Liver (tissue), 9 donors: ENCODE results near the gene TTC28. TPM values are rescaled to one million over a fixed set of nuclear protein-coding genes. Genes with fewer than 3 reads are reported as not detected.

Source experiments
- DNase-seq: peaks from one replicate; pipeline ENCODE4 v3.0.0-alpha.2; 2017; ENCODE audit warnings: low spot score
- H3K27ac ChIP-seq, 2 donors: one replicate each; pipeline ENCODE4 v1.7.0; 2013; ENCODE audit warnings: inconsistent platforms in 2 of 2, low read length in 2 of 2, control low read depth in 1 of 2, low read depth in 1 of 2, mild to moderate bottlenecking in 1 of 2
- H3K27me3 ChIP-seq, 4 donors: one replicate each; pipeline versions ENCODE4 v1.6.1 to v1.7.0; 2013; ENCODE audit warnings: low read length in 3 of 4, inconsistent platforms in 1 of 4, mild to moderate bottlenecking in 1 of 4, moderate library complexity in 1 of 4; ENCODE audit not compliant: control insufficient read depth in 4 of 4, insufficient read depth in 4 of 4
- H3K36me3 ChIP-seq, 4 donors: one replicate each; pipeline versions ENCODE4 v1.6.1 to v1.7.0; 2013; ENCODE audit warnings: low read length in 3 of 4, mild to moderate bottlenecking in 3 of 4, low read depth in 1 of 4, moderate library complexity in 1 of 4; ENCODE audit not compliant: control insufficient read depth in 4 of 4, insufficient read depth in 3 of 4
- H3K4me1 ChIP-seq, 4 donors: one replicate each; pipeline versions ENCODE4 v1.6.1 to v1.7.0; 2013; ENCODE audit warnings: low read length in 3 of 4, mild to moderate bottlenecking in 3 of 4, moderate library complexity in 1 of 4; ENCODE audit not compliant: control insufficient read depth in 4 of 4, insufficient read depth in 4 of 4
- H3K4me3 ChIP-seq, 3 donors: one replicate each; pipeline versions ENCODE4 v1.6.1 to v1.7.0; 2013; ENCODE audit warnings: low read length in 3 of 3, control low read depth in 1 of 3, low read depth in 1 of 3, mild to moderate bottlenecking in 1 of 3
- H3K9ac ChIP-seq, 2 donors: one replicate each; pipeline ENCODE4 v1.7.0; 2013; ENCODE audit warnings: low read length in 2 of 2, mild to moderate bottlenecking in 2 of 2, moderate library complexity in 2 of 2, control low read depth in 1 of 2, low read depth in 1 of 2
- H3K9me3 ChIP-seq, 4 donors: one replicate each; pipeline versions ENCODE4 v1.6.1 to v1.7.0; 2013; ENCODE audit warnings: low read length in 3 of 4; ENCODE audit not compliant: control insufficient read depth in 4 of 4
- EGR1 ChIP-seq, 2 donors: IDR thresholded peaks; 2 replicates each; pipeline ENCODE4 v1.6.1; 2016 to 2018; ENCODE audit warnings: antibody characterized with exemption in 2 of 2, low read depth in 2 of 2
- FOXA1 ChIP-seq: IDR thresholded peaks from 2 replicates; pipeline ENCODE4 v1.6.1; 2016; ENCODE audit warnings: antibody characterized with exemption
- FOXA2 ChIP-seq: IDR thresholded peaks from 2 replicates; pipeline ENCODE4 v1.6.1; 2016; ENCODE audit warnings: antibody characterized with exemption
- GABPA ChIP-seq, 2 donors: IDR thresholded peaks in 1 of 2; conservative IDR thresholded peaks in 1 of 2; 2 replicates each; pipeline ENCODE4 v1.6.1; 2016; ENCODE audit warnings: antibody characterized with exemption in 2 of 2, mild to moderate bottlenecking in 1 of 2, moderate library complexity in 1 of 2
- HNF4A ChIP-seq, 2 donors: conservative IDR thresholded peaks; 2 replicates each; pipeline ENCODE4 v1.6.1; 2016; ENCODE audit warnings: antibody characterized with exemption in 2 of 2, mild to moderate bottlenecking in 2 of 2
- HNF4G ChIP-seq: IDR thresholded peaks from 2 replicates; pipeline ENCODE4 v1.6.1; 2016; ENCODE audit warnings: antibody characterized with exemption
- JUND ChIP-seq, 2 donors: IDR thresholded peaks; 2 replicates each; pipeline ENCODE4 v1.6.1; 2016; ENCODE audit warnings: antibody characterized with exemption in 2 of 2
- NR2F2 ChIP-seq: IDR thresholded peaks from 2 replicates; pipeline ENCODE4 v1.6.1; 2016; ENCODE audit warnings: antibody characterized with exemption
- RAD21 ChIP-seq, 2 donors: IDR thresholded peaks; 2 replicates each; pipeline ENCODE4 v1.6.1; 2016; ENCODE audit warnings: antibody characterized with exemption in 2 of 2, mild to moderate bottlenecking in 2 of 2
- RXRA ChIP-seq, 2 donors: IDR thresholded peaks; 2 replicates each; pipeline ENCODE4 v1.6.1; 2017 to 2018; ENCODE audit warnings: antibody characterized with exemption in 2 of 2, mild to moderate bottlenecking in 1 of 2
- SP1 ChIP-seq: IDR thresholded peaks from 2 replicates; pipeline ENCODE4 v1.6.1; 2018; ENCODE audit warnings: antibody characterized with exemption, mild to moderate bottlenecking
- TAF1 ChIP-seq: conservative IDR thresholded peaks from 2 replicates; pipeline ENCODE4 v1.6.1; 2016; ENCODE audit warnings: antibody characterized with exemption, mild to moderate bottlenecking
- YY1 ChIP-seq: IDR thresholded peaks from 2 replicates; pipeline ENCODE4 v1.6.1; 2016; ENCODE audit warnings: antibody characterized with exemption, mild to moderate bottlenecking
- WGBS: extraction: QIAGEN DNeasy Blood & Tissue Kit; methylation state at CpG from one replicate; pipeline ENCODE4 v1.1.7; 2013; 5-methylcytosine and 5-hydroxymethylcytosine counted together
- polyA plus RNA-seq, 2 donors: library from polyadenylated mRNA; stranded (reverse) in 1 of 2; unstranded in 1 of 2; fragments of 200-250 nt in 1 of 2; fragments of >200 nt in 1 of 2; fragmentation: Nextera tagmentation in 1 of 2; extraction: Ambion mirVana in 1 of 2; gene quantifications; one replicate each; pipeline versions ENCODE4 v1.2.1 to v1.2.3, GENCODE V29; 2013 to 2015
- total RNA-seq, 2 donors: library from RNA; depleted of rRNA; stranded (reverse); fragments of >200 nt; gene quantifications; one replicate each; pipeline ENCODE4 v1.2.3, GENCODE V29; 2014
- TF ChIP-seq, protein P1 (sequence below): fragments of 150-350 bp; IDR thresholded peaks from 2 replicates; pipeline ENCODE4 v1.5.1; 2017; ENCODE audit warnings: improper control_type of control experiment, low read depth, low read length; ENCODE audit not compliant: missing input control
- TF ChIP-seq, protein P2 (sequence below): IDR thresholded peaks from 2 replicates; pipeline ENCODE4 v1.6.1; 2016; ENCODE audit warnings: antibody characterized with exemption
- TF ChIP-seq, protein P3 (sequence below): IDR thresholded peaks from 2 replicates; pipeline ENCODE4 v1.6.1; 2016; ENCODE audit warnings: antibody characterized with exemption
- TF ChIP-seq, protein P4 (sequence below): IDR thresholded peaks from 2 replicates; pipeline ENCODE4 v1.6.1; 2016; ENCODE audit warnings: antibody characterized with exemption
- TF ChIP-seq, protein P5 (sequence below): IDR thresholded peaks from 2 replicates; pipeline ENCODE4 v1.6.1; 2016; ENCODE audit warnings: antibody characterized with exemption, mild to moderate bottlenecking
- donor health status: healthy.
- donor health status: healthy.
- donor health status: healthy.
- donor health status: healthy.
- donor health status: healthy.

TTC28 gene
- total and polyA plus RNA-seq, 4 donors, result 4.2 to 19.4 (median 5.9) TPM

DNA sequence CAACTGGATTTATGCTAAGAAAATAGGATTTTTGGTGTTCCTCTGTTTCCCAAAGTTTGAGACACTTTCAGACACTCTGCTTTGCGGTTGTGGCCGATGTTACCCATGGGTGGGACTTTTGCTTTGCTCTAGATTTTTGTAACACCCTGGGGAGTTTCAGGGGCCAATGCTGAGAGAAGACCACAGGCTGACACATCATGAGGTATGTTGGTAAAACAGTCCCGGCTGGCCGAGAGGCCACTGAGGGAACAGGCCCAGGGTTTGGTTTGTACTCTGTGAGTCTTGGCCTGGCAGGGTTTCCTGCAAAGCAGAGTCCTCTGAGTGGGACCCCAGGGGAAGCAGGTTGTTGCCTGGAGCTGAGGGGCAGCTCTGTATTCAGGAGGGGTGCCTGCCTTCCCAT is 682.1 kb downstream of the TTC28 start (continued):
- TF ChIP-seq, protein P1, sequence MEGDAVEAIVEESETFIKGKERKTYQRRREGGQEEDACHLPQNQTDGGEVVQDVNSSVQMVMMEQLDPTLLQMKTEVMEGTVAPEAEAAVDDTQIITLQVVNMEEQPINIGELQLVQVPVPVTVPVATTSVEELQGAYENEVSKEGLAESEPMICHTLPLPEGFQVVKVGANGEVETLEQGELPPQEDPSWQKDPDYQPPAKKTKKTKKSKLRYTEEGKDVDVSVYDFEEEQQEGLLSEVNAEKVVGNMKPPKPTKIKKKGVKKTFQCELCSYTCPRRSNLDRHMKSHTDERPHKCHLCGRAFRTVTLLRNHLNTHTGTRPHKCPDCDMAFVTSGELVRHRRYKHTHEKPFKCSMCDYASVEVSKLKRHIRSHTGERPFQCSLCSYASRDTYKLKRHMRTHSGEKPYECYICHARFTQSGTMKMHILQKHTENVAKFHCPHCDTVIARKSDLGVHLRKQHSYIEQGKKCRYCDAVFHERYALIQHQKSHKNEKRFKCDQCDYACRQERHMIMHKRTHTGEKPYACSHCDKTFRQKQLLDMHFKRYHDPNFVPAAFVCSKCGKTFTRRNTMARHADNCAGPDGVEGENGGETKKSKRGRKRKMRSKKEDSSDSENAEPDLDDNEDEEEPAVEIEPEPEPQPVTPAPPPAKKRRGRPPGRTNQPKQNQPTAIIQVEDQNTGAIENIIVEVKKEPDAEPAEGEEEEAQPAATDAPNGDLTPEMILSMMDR, result no peak
- TF ChIP-seq, protein P2, sequence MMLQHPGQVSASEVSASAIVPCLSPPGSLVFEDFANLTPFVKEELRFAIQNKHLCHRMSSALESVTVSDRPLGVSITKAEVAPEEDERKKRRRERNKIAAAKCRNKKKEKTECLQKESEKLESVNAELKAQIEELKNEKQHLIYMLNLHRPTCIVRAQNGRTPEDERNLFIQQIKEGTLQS, result no peak
- TF ChIP-seq, protein P3, sequence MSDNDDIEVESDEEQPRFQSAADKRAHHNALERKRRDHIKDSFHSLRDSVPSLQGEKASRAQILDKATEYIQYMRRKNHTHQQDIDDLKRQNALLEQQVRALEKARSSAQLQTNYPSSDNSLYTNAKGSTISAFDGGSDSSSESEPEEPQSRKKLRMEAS, result no peak
- TF ChIP-seq RXRA (IDR thresholded peaks at IDR 0.05) (no peak), FOXA1 (no peak), EGR1 (IDR thresholded peaks at IDR 0.05; ENCODE audit: low read depth in 2 of 2) (no peak), FOXA2 (no peak)

DNA sequence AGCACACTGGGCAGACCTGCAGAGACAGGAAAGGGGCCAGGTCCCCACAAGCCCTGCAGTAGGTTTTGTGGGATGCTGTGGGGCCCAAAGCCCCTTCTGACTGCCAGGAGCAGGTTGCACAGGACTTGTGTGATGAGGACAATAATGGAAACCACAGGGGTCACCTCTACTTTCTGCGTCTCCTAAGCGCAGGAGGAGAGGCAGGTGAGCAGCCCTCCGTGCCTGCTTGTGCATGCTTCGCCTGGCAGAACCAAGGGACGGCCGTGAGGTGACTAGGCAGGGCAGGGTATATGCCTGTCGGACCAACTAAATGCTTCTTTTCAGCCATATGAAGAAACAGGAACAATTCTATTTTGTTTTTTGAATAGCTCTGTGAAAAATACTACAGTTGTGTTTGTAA is 682.7 kb downstream of the TTC28 start:
- Histone ChIP-seq H3K9me3 (no peaks in the 10 kb centered on the region), H3K27me3 (no peaks in the 10 kb centered on the region), H3K36me3 (peaks cover 0 to 6% (median 0%) of the 10 kb centered on the region in 4 donors), H3K4me3 (no peak overlapping the region), H3K4me1 (peaks cover 0 to 10% (median under 1%) of the 10 kb centered on the region in 4 donors), H3K9ac (no peak overlapping the region), H3K27ac (no peak overlapping the region)
- TF ChIP-seq FOXA1 (no peak), EGR1 (IDR thresholded peaks at IDR 0.05; ENCODE audit: low read depth in 2 of 2) (no peak), TAF1 (no peak), NR2F2 (no peak), YY1 (no peak), JUND (IDR thresholded peaks at IDR 0.05) (no peak), HNF4A (conservative IDR thresholded peaks at IDR 0.05) (no peak), GABPA (IDR thresholded peaks at IDR 0.05 in 1 of 2, conservative IDR thresholded peaks at IDR 0.05 in 1 of 2) (no peak), RAD21 (IDR thresholded peaks at IDR 0.05) (no peak), RXRA (IDR thresholded peaks at IDR 0.05) (no peak), HNF4G (no peak), FOXA2 (no peak), SP1 (no peak)
- TF ChIP-seq, protein P4, sequence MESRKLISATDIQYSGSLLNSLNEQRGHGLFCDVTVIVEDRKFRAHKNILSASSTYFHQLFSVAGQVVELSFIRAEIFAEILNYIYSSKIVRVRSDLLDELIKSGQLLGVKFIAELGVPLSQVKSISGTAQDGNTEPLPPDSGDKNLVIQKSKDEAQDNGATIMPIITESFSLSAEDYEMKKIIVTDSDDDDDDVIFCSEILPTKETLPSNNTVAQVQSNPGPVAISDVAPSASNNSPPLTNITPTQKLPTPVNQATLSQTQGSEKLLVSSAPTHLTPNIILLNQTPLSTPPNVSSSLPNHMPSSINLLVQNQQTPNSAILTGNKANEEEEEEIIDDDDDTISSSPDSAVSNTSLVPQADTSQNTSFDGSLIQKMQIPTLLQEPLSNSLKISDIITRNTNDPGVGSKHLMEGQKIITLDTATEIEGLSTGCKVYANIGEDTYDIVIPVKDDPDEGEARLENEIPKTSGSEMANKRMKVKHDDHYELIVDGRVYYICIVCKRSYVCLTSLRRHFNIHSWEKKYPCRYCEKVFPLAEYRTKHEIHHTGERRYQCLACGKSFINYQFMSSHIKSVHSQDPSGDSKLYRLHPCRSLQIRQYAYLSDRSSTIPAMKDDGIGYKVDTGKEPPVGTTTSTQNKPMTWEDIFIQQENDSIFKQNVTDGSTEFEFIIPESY, result no peak
- TF ChIP-seq, protein P2, result no peak
- TF ChIP-seq, protein P3, result no peak
- TF ChIP-seq, protein P5, sequence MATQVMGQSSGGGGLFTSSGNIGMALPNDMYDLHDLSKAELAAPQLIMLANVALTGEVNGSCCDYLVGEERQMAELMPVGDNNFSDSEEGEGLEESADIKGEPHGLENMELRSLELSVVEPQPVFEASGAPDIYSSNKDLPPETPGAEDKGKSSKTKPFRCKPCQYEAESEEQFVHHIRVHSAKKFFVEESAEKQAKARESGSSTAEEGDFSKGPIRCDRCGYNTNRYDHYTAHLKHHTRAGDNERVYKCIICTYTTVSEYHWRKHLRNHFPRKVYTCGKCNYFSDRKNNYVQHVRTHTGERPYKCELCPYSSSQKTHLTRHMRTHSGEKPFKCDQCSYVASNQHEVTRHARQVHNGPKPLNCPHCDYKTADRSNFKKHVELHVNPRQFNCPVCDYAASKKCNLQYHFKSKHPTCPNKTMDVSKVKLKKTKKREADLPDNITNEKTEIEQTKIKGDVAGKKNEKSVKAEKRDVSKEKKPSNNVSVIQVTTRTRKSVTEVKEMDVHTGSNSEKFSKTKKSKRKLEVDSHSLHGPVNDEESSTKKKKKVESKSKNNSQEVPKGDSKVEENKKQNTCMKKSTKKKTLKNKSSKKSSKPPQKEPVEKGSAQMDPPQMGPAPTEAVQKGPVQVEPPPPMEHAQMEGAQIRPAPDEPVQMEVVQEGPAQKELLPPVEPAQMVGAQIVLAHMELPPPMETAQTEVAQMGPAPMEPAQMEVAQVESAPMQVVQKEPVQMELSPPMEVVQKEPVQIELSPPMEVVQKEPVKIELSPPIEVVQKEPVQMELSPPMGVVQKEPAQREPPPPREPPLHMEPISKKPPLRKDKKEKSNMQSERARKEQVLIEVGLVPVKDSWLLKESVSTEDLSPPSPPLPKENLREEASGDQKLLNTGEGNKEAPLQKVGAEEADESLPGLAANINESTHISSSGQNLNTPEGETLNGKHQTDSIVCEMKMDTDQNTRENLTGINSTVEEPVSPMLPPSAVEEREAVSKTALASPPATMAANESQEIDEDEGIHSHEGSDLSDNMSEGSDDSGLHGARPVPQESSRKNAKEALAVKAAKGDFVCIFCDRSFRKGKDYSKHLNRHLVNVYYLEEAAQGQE, result no peak
- 97% methylated on average over 7 of the region's 7 CpGs for WGBS
- DNase-seq, result no peak
